Purkinje cell (primary cell): Measurements from ENCODE around the gene GATA2. TPM values are rescaled to one million over a fixed set of nuclear protein-coding genes. Genes with fewer than 3 reads are reported as not detected.

Source experiments
- polyA plus RNA-seq: library from polyadenylated mRNA; unstranded; fragments of >200 nt; fragmentation: Nextera tagmentation; gene quantifications from 2 replicates; pipeline ENCODE4 v1.2.1, GENCODE V29; 2014

The GATA2 gene
- polyA plus RNA-seq: not detected in 2 replicates

DNA sequence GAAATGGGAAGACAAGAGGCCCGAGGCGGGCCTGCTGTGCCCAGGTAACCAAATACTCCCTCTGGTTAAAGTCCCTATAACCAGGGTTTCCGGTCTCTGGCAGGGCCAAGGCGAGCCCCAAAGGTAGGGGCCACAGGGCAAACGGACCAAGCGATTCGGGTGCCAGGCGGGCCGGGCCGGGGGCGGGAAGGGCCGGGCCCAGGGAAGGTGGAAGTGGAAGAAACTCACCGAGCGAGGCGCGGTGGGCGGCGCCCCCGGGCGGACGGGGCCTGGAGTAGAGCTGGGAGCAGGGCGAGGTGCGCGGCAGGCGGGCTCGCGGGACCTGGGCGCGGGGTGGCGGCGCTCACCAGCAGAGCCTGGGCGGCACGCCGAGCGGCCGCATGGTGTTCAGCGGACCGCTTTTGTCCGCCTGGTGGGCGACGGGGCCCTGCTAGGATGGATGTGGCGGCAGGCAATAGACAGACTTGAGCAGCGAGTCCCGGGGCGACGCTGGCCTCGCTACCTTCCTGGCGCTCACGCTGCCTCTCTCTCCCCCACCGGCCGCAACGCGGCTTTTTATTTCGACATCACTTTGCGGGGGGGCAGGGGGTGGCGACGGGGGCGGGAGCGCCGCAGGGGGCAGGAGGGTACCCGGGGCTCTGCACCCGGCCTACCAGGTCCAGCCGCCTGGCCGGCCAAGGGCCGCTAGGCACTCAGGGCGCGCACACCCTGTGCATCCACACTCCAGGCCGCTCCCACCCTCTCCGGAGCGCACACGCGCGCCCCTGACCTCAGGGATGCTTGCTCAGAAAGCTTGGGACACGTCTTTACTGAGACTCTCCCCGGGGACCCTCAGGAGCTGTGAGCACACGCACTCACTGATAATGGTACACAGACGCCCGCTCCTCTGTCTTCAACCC, at the start of gene GATA2:
Gene GATA2, minus strand, starts transcription at position 531 of the 899 bp plus-strand sequence. CDS start 6,170 bp downstream, outside the sequence.

GRCh38 chr3:128466840-128467541, 26.0 kb downstream of the GATA2 start, which contains the start of gene DNAJB8:
Gene DNAJB8, minus strand, starts transcription at chr3:128466890. Its CDS starts 3,645 bp downstream, at chr3:128463245.

Other genes starting within 250 kb of the GATA2 start
- gene DNAJB8, start 26.3 kb downstream of the GATA2 start, polyA plus RNA-seq: not detected in 2 replicates
- 34.4 and 41.4 TPM in 2 replicates for gene RPN1, start 157.6 kb upstream of the GATA2 start, polyA plus RNA-seq
- gene RAB7A, start 233.0 kb upstream of the GATA2 start, polyA plus RNA-seq: 153 and 158 TPM in 2 replicates